CD14-positive monocyte (primary cell): Measurements from ENCODE around the gene BNC2. TPM values are rescaled to one million over a fixed set of nuclear protein-coding genes. Genes with fewer than 3 reads are reported as not detected.

Experiments
- DNase-seq, 3 donors: peaks; one replicate each; pipeline ENCODE4 v3.0.0-alpha.2; 2011 to 2022
- H2AFZ ChIP-seq: 2 replicates; pipeline ENCODE4 v1.6.0; 2012; ENCODE audit warnings: mild to moderate bottlenecking, low read depth, low read length, inconsistent platforms; ENCODE audit not compliant: insufficient read depth, poor library complexity, severe bottlenecking
- H3K27ac ChIP-seq, 2 donors: 1 replicate in 1 of 2; 2 replicates in 1 of 2; pipeline ENCODE4 v1.5.1; 2012 to 2013; ENCODE audit warnings: low read length in 2 of 2, control low read depth in 1 of 2, inconsistent platforms in 1 of 2, low read depth in 1 of 2, mild to moderate bottlenecking in 1 of 2
- H3K27me3 ChIP-seq, 2 donors: one replicate each; pipeline versions ENCODE4 v1.6.0 to v1.6.1; 2011 to 2013; ENCODE audit warnings: low read length in 2 of 2; ENCODE audit not compliant: control insufficient read depth in 2 of 2, insufficient read depth in 2 of 2
- H3K36me3 ChIP-seq, 2 donors: replicated peaks in 1 of 2; 1 replicate in 1 of 2; 2 replicates in 1 of 2; pipeline versions ENCODE4 v1.5.1 to v1.6.1; 2012 to 2013; ENCODE audit warnings: low read length in 2 of 2, control low read depth in 1 of 2, inconsistent platforms in 1 of 2, mild to moderate bottlenecking in 1 of 2; ENCODE audit not compliant: insufficient read depth in 2 of 2, control insufficient read depth in 1 of 2
- H3K4me1 ChIP-seq, 2 donors: 1 replicate in 1 of 2; 2 replicates in 1 of 2; pipeline versions ENCODE4 v1.5.1 to v1.6.1; 2012 to 2013; ENCODE audit warnings: low read length in 2 of 2, control low read depth in 1 of 2, inconsistent platforms in 1 of 2, mild to moderate bottlenecking in 1 of 2, moderate library complexity in 1 of 2; ENCODE audit not compliant: insufficient read depth in 2 of 2, control insufficient read depth in 1 of 2
- H3K4me2 ChIP-seq: replicated peaks from 2 replicates; pipeline ENCODE3; 2012; ENCODE audit warnings: low read length, moderate library complexity, mild to moderate bottlenecking; ENCODE audit not compliant: poor library complexity, severe bottlenecking; ENCODE audit errors: extremely low read depth
- H3K4me3 ChIP-seq, 3 experiments: fragments of 200-600 bp in 1 of 3; sonication (generic) in 1 of 3; replicated peaks in 1 of 3; 1 replicate in 2 of 3; 2 replicates in 1 of 3; pipeline ENCODE4 v1.5.1; 2011 to 2013; ENCODE audit warnings: low read length in 3 of 3, mild to moderate bottlenecking in 3 of 3, control low read depth in 2 of 3, low read depth in 2 of 3, inconsistent platforms in 1 of 3, moderate library complexity in 1 of 3
- H3K79me2 ChIP-seq: 2 replicates; pipeline ENCODE4 v1.6.0; 2012; ENCODE audit warnings: mild to moderate bottlenecking, control low read depth, inconsistent platforms, low read length, moderate library complexity; ENCODE audit not compliant: insufficient read depth
- H3K9ac ChIP-seq: 2 replicates; pipeline ENCODE4 v1.6.0; 2017; ENCODE audit warnings: low read length, mild to moderate bottlenecking; ENCODE audit not compliant: insufficient read depth, poor library complexity, severe bottlenecking
- H3K9me3 ChIP-seq, 2 donors: replicated peaks in 1 of 2; 1 replicate in 1 of 2; 2 replicates in 1 of 2; pipeline versions ENCODE4 v1.5.1 to v1.6.1; 2012 to 2013; ENCODE audit warnings: low read length in 2 of 2, control low read depth in 1 of 2; ENCODE audit not compliant: control insufficient read depth in 1 of 2, insufficient read depth in 1 of 2
- H4K20me1 ChIP-seq: 2 replicates; pipeline ENCODE4 v1.6.0; 2012; ENCODE audit warnings: mild to moderate bottlenecking, low read length, control low read depth, moderate library complexity; ENCODE audit not compliant: insufficient read depth
- H3K27ac Mint-ChIP-seq, 7 donors: one replicate each; pipeline ENCODE4 v1.8.0; 2020; ENCODE audit warnings: mild to moderate bottlenecking in 7 of 7, mixed read lengths in 7 of 7, moderate library complexity in 6 of 7, inconsistent platforms in 2 of 7
- H3K27me3 Mint-ChIP-seq, 3 donors: one replicate each; pipeline ENCODE4 v1.8.0; 2021 to 2022; ENCODE audit warnings: low read depth in 3 of 3, mild to moderate bottlenecking in 3 of 3, mixed read lengths in 3 of 3, moderate library complexity in 3 of 3, inconsistent platforms in 1 of 3
- H3K36me3 Mint-ChIP-seq, 2 donors: one replicate each; pipeline ENCODE4 v1.8.0; 2020; ENCODE audit warnings: mixed read lengths in 2 of 2, inconsistent platforms in 1 of 2, mild to moderate bottlenecking in 1 of 2
- H3K4me1 Mint-ChIP-seq: one replicate; pipeline ENCODE4 v1.8.0; 2020; ENCODE audit warnings: mild to moderate bottlenecking, mixed read lengths
- H3K4me3 Mint-ChIP-seq, 2 donors: one replicate each; pipeline ENCODE4 v1.8.0; 2020; ENCODE audit warnings: mild to moderate bottlenecking in 2 of 2, mixed read lengths in 2 of 2, moderate library complexity in 1 of 2
- H3K9me3 Mint-ChIP-seq, 7 donors: one replicate each; pipeline ENCODE4 v1.8.0; 2020 to 2022; ENCODE audit warnings: mixed read lengths in 7 of 7, mild to moderate bottlenecking in 6 of 7, moderate library complexity in 6 of 7, inconsistent platforms in 2 of 7
- CTCF ChIP-seq: fragments of 200-600 bp; IDR thresholded peaks from one replicate; pipeline ENCODE4 v1.8.0; 2022; ENCODE audit warnings: antibody characterized with exemption, mild to moderate bottlenecking
- WGBS: methylation state at CpG from one replicate; pipeline ENCODE4 v1.1.5; 2013; ENCODE audit warnings: missing lambda C conversion rate; ENCODE audit not compliant: insufficient coverage; 5-methylcytosine and 5-hydroxymethylcytosine counted together
- intact Hi-C, 2 donors: fragments of 100-400 bp; cut with micrococcal nuclease; formaldehyde crosslinking; loops; one replicate each; pipeline versions ENCODE4 v1.15.0 to v1.15.1; 2023
- polyA plus RNA-seq, 3 donors: library from polyadenylated mRNA; depleted of rRNA in 1 of 3; unstranded in 2 of 3; stranded (reverse) in 1 of 3; fragments of 300-500 nt in 2 of 3; fragments of >200 nt in 1 of 3; fragmentation: Illumina TruSeq in 2 of 3; gene quantifications; 1 replicate in 2 of 3; 2 replicates in 1 of 3; pipeline ENCODE4 v1.2.3, GENCODE V29; 2012 to 2021

The BNC2 gene
- polyA plus RNA-seq, 3 donors, result 0.01 TPM; not detected in 2

- H3K4me3 Mint-ChIP-seq, result peak overlapping the region in 1 of 2 donors; percentile 8
- Histone ChIP-seq H3K9ac (no peak overlapping the region), H3K4me1 (peaks cover 0 to 3% of the 10 kb centered on the region in 2 donors), H3K79me2 (no peaks in the 10 kb centered on the region), H3K27me3 (peaks cover 41 to 47% of the 10 kb centered on the region in 2 donors), H3K4me2 (no peak overlapping the region), H3K9me3 (peaks cover 0 to 4% of the 10 kb centered on the region in 2 donors), H3K36me3 (no peaks in the 10 kb centered on the region), H4K20me1 (no peaks in the 10 kb centered on the region), H3K4me3 (no peak overlapping the region), H3K27ac (no peak overlapping the region), H2AFZ (no peak overlapping the region)
- peaks cover 36 to 47% (median 46%) of the 10 kb centered on the region in 3 donors for H3K27me3 Mint-ChIP-seq
- peaks cover 0 to 7% (median 2%) of the 10 kb centered on the region in 7 donors for H3K9me3 Mint-ChIP-seq
- no peak for TF ChIP-seq CTCF
- WGBS, result 87% methylated on average over 3 of the region's 4 CpGs
- no peaks in the 10 kb centered on the region for H3K36me3 Mint-ChIP-seq
- no peak for DNase-seq
- no peak overlapping the region for H3K27ac Mint-ChIP-seq
- peaks cover 9% of the 10 kb centered on the region for H3K4me1 Mint-ChIP-seq
- intact Hi-C loops, result no loop called here
Measured at GRCh38 chr9:16729651-16730050, 140.8 kb downstream of the BNC2 start.

- no peaks in the 10 kb centered on the region for H4K20me1 ChIP-seq
- Mint-ChIP-seq H3K27ac (no peak overlapping the region), H3K27me3 (peaks cover 40 to 47% (median 47%) of the 10 kb centered on the region in 3 donors), H3K36me3 (no peaks in the 10 kb centered on the region), H3K4me1 (peaks cover 9% of the 10 kb centered on the region), H3K9me3 (peaks cover 0 to 7% (median 2%) of the 10 kb centered on the region in 7 donors), H3K4me3 (peak overlapping the region in 1 of 2 donors; percentile 42)
- H2AFZ ChIP-seq, result no peak overlapping the region
- intact Hi-C loops, result no loop called here
- H3K4me3 ChIP-seq, result no peak overlapping the region
- H3K27me3 ChIP-seq, result peaks cover 41 to 52% of the 10 kb centered on the region in 2 donors
- DNase-seq, result no peak
- H3K27ac ChIP-seq, result no peak overlapping the region
- H3K4me2 ChIP-seq, result no peak overlapping the region
- peaks cover 0 to 3% of the 10 kb centered on the region in 2 donors for H3K4me1 ChIP-seq
- H3K9ac ChIP-seq, result no peak overlapping the region
- WGBS, result 83% methylated on average over 1 of the region's 3 CpGs
- peaks cover 0 to 4% of the 10 kb centered on the region in 2 donors for H3K9me3 ChIP-seq
- H3K79me2 ChIP-seq, result no peaks in the 10 kb centered on the region
- TF ChIP-seq CTCF, result no peak
- H3K36me3 ChIP-seq, result no peaks in the 10 kb centered on the region
Measured at GRCh38 chr9:16728137-16728508, 142.3 kb downstream of the BNC2 start.
